Measurements from ENCODE around the gene SERPINE1.
"Not testable (repeated sequence)": the region's sequence is repeated elsewhere in the genome, so short reads cannot be mapped to it uniquely, and the experiment has no call there.

SERPINE1 gene

DNA sequence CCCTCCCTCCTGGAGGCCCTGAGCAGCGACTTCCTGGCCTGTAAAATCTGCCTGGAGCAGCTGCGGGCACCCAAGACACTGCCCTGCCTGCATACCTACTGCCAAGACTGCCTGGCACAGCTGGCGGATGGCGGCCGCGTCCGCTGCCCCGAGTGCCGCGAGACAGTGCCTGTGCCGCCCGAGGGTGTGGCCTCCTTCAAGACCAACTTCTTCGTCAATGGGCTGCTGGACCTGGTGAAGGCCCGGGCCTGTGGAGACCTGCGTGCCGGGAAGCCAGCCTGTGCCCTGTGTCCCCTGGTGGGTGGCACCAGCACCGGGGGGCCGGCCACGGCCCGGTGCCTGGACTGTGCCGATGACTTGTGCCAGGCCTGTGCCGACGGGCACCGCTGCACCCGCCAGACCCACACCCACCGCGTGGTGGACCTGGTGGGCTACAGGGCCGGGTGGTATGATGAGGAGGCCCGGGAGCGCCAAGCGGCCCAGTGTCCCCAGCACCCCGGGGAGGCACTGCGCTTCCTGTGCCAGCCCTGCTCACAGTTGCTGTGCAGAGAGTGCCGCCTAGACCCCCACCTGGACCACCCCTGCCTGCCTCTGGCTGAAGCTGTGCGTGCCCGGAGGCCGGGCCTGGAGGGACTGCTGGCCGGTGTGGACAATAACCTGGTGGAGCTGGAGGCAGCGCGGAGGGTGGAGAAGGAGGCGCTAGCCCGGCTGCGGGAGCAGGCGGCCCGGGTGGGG lies 39.4 kb upstream of the SERPINE1 start:
- ChIA-PET POLR2A (no interaction called here), CTCF (interaction anchor here (1.0 to 4.1 kb wide), 4 partner anchors 10 to 105 kb away, joined by 3 to 16 read pairs (median 9); no protein-coding TSS in a partner anchor)
- no peak for DNase-seq (ENCODE audit: extremely low spot score)
- TF ChIP-seq, protein P1, sequence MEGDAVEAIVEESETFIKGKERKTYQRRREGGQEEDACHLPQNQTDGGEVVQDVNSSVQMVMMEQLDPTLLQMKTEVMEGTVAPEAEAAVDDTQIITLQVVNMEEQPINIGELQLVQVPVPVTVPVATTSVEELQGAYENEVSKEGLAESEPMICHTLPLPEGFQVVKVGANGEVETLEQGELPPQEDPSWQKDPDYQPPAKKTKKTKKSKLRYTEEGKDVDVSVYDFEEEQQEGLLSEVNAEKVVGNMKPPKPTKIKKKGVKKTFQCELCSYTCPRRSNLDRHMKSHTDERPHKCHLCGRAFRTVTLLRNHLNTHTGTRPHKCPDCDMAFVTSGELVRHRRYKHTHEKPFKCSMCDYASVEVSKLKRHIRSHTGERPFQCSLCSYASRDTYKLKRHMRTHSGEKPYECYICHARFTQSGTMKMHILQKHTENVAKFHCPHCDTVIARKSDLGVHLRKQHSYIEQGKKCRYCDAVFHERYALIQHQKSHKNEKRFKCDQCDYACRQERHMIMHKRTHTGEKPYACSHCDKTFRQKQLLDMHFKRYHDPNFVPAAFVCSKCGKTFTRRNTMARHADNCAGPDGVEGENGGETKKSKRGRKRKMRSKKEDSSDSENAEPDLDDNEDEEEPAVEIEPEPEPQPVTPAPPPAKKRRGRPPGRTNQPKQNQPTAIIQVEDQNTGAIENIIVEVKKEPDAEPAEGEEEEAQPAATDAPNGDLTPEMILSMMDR (IDR thresholded peaks at IDR 0.05; ENCODE audit: control extremely low read depth, extremely low read depth, low read depth, missing control alignments) = no peak

DNA sequence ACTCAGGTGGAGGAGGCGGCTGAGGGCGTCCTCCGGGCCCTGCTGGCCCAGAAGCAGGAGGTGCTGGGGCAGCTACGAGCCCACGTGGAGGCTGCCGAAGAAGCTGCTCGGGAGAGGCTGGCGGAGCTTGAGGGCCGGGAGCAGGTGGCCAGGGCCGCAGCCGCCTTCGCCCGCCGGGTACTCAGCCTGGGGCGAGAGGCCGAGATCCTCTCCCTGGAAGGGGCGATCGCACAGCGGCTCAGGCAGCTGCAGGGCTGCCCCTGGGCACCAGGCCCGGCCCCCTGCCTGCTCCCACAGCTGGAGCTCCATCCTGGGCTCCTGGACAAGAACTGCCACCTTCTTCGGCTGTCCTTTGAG lies 38.9 kb upstream of the SERPINE1 start:
- TF ChIP-seq, protein P1 (IDR thresholded peaks at IDR 0.05; ENCODE audit: control extremely low read depth, extremely low read depth, low read depth, missing control alignments) = no peak
- POLR2A ChIA-PET = no interaction called here
- CTCF ChIA-PET = interaction anchor here (3.5 to 4.1 kb wide), 2 partner anchors 10 to 56 kb away, joined by 13 to 16 read pairs; no protein-coding TSS in a partner anchor

DNA sequence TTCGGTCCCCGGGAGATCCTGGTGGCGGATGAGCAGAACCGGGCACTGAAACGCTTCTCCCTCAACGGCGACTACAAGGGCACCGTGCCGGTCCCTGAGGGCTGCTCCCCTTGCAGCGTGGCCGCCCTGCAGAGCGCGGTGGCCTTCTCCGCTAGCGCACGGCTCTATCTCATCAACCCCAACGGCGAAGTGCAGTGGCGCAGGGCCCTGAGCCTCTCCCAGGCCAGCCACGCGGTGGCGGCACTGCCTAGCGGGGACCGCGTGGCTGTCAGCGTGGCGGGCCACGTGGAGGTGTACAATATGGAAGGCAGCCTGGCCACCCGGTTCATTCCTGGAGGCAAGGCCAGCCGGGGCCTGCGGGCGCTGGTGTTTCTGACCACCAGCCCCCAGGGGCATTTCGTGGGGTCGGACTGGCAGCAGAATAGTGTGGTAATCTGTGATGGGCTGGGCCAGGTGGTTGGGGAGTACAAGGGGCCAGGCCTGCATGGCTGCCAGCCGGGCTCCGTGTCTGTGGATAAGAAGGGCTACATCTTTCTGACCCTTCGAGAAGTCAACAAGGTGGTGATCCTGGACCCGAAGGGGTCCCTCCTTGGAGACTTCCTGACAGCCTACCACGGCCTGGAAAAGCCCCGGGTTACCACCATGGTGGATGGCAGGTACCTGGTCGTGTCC lies 37.9 kb upstream of the SERPINE1 start:
- TF ChIP-seq, protein P1 (IDR thresholded peaks at IDR 0.05; ENCODE audit: control extremely low read depth, extremely low read depth, low read depth, missing control alignments) = no peak
- ChIA-PET POLR2A (no interaction called here), CTCF (interaction anchor here (3.5 kb wide), 1 partner anchor 11 kb away, joined by 16 read pairs; no protein-coding TSS in a partner anchor)
- no peak for DNase-seq (ENCODE audit: extremely low spot score)

More for the DNA sequence above, 38.9 kb upstream of the SERPINE1 start:
- DNase-seq (ENCODE audit: extremely low spot score) = no peak

DNA sequence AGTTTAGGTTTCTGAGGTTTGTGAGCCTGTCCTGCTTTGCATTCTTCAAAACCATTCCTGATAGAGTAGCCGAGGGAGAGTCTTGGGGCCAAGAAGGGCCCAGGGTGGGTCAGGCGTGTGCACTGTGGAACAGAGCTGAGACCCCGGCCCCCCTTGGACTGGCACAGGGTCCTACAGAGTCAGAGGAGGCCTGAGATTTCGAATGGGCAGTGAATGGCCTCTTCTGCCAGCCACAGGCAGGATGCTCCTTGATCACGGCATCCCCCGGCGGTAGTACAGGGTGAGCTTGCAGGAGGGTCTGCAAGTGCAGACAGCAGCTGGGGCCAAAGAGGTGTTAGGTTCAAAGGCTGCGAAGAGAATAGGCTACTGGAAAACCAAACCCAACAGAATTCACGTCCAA lies 37.0 kb upstream of the SERPINE1 start:
- TF ChIP-seq, protein P1 (IDR thresholded peaks at IDR 0.05; ENCODE audit: control extremely low read depth, extremely low read depth, low read depth, missing control alignments) = no peak
- ChIA-PET CTCF (no interaction called here), POLR2A (no interaction called here)
- DNase-seq (ENCODE audit: extremely low spot score) = no peak

DNA sequence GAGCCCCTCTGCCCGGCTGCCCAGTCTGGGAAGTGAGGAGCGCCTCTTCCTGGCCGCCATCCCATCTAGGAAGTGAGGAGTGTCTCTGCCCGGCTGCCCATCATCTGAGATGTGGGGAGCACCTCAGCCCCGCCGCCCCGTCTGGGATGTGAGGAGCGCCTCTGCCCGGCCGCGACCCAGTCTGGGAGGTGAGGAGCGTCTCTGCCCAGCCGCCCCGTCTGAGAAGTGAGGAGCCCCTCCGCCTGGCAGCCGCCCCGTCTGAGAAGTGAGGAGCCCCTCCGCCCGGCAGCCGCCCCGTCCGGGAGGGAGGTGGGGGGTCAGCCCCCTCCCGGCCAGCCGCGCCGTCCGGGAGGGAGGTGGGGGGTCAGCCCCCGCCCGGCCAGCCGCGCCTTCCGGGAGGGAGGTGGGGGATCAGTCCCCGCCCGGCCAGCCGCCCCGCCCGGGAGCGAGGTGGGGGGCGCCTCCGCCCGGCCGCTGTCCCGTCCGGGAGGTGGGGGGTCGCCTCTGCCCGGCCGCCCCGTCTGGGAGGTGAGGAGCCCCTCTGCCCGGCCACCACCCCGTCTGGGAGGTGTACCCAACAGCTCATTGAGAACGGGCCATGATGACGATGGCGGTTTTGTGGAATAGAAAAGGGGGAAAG lies 34.5 kb upstream of the SERPINE1 start:
- CTCF ChIA-PET; DNase-seq (ENCODE audit: extremely low spot score); POLR2A ChIA-PET: not testable (repeated sequence)

DNA sequence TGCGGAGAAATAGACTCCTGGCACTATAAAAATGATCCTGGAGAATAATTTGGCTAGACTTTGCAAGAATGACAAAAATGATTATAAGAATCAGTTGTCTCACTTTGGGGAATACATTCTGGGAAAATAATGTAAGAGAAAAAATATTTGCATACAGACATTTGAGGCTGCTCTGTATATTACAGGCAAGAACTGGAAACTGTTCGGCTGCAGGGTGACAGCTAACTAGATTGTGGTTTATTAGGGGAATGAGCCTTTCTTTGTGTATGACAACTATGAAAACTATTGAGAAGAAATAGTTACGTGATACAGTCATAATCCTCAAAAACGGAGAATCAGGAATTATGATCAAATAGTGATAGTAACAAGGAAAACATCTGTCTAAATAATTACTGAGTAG lies 33.0 kb upstream of the SERPINE1 start:
- TF ChIP-seq, protein P1 (IDR thresholded peaks at IDR 0.05; ENCODE audit: control extremely low read depth, extremely low read depth, low read depth, missing control alignments) = no peak
- POLR2A ChIA-PET = no interaction called here
- no peak for DNase-seq (ENCODE audit: extremely low spot score)
- CTCF ChIA-PET = no interaction called here
